CD4-positive, alpha-beta T cell treated with Interferon alpha-2 for 1 hour (primary cell): ENCODE data around the gene IL1B.
"Not testable (repeated sequence)": the region's sequence is repeated elsewhere in the genome, so short reads cannot be mapped to it uniquely, and the experiment has no call there.

Source experiments
- DNase-seq, 2 donors: peaks; one replicate each; pipeline ENCODE4 v3.0.0-alpha.2; 2020 to 2022

Gene IL1B

GRCh38 chr2:112849956-112850355 lies 13.4 kb upstream of the IL1B start:
- DNase-seq = no peak

DNA sequence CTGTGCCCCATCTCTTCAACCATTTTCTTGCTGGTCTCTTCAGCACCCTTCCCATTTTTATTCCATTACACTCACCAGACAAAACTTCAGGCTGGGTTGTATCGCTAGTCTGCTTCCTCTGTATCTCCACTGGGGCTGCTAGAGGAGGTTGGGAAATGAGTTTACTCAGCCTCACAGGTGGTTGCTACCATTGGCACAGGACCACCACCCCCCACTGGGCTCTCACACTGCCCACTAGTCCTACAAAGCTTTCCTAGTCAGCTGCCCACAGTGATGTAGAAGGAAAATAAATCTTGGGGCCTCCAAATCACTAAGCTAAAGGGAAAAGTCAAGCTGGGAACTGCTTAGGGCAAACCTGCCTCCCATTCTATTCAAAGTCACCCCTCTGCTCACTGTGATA lies 12.3 kb upstream of the IL1B start:
- no peak for DNase-seq

DNA sequence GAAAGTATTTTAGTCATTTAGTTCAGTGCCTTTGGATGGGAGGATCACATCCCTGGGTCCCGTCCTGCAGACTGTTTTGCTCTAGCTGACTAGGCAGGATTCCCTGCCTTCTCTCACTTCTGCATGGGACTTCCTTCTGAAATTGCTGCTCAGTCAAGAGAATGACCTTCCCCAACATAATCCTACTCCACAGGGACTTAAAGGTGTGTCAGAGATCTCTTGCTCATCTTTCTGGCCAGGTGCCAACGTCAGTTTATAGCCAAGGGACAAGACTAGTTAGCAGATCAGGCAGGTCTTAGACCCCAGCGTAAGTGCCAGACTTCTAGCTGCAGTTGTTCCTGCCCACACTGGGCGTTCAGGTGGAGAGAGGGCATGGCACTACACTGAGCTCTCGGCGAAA lies 9.5 kb upstream of the IL1B start:
- no peak for DNase-seq

DNA sequence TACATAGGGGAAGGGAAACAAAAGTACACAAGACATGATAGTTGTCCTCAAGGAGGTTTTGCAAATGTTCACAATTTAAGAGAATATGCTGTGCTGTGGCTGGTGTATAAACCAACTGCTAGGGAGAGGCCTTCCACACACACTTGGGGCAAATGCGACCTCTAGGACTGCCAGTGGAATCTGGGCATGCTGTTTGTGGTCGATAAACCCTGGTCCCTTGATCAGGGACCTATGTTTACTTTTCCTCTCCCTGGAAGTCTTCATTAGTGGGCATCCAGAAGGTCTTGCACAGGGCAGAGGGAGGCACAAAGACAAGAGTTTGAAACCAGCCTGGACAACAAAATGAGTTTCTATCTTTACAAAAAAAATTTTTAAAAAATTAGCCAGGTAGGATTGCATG lies 7.3 kb upstream of the IL1B start:
- no peak for DNase-seq

DNA sequence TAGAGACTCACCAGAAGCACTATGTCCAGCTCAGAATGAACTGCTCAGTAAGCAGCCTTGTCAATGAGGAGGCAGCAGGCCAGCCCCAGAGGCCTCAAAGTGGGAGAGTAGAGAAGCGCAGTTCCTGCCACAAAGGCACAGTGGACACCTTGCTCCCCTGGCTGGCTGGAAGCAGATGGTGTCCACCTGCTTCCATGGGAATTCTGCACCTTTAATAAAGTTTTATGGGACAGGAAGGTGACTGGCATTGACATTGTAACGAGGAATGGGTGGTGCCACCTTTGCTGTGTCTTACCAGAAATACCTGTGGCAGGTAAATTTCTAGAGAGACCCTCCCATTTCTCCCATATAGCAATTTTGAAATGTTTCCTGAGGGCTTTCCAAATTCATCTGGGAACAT lies 6.7 kb upstream of the IL1B start:
- no peak for DNase-seq

GRCh38 chr2:112841295-112842044 lies 4.9 kb upstream of the IL1B start:
- peak in 1 of 2 donors; percentile 56 for DNase-seq

DNA sequence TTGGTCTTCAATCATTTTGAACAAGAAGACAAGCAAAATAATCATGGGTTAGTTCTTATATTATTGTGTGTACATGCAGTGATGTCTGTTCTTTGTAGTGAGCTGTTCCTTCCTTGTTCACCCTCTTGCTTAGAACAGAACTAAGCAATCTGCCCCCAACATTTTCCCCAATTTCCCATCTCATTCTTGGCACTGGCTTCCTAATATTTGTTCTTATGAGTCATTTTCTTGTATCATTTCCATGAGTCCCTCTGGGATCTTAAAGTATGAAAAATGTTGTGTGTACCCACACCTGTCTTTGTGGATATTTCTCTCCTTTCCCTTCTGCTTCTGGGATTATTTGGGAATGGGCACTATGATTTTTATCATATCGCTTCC lies 3.5 kb upstream of the IL1B start:
- DNase-seq = no peak

DNA sequence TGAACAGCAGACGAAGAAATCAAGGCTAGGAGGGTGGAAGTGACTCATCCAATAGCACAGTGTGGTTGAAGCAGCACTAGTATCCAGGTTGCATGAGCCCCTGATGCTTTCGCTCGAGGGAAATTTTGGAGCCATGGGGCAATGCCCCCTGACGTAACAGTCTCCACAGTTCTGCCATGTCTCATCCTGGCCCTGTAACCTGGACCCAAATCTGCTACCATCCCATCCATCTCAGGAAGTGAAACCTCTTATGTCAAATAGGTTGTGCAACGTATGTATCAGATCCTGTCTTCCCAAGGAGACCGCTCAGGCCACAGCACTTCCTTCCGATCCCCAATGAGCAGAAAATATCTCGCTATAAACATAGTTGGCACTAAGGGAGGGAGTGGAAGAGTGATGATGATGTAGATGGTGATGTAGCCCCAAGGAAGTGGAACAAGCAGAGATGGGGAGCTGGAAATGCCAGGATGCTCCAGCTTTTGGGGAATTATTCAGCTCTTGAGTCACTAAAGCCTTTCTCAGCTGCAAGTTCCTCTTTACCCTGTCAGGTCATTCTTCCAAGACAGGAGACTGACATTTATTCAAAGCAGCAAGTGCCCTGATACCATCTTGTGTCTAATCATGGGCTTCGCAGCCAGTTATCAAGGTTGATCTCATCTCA lies 3.0 kb upstream of the IL1B start:
- DNase-seq = peak; percentile 39 to 81

DNA sequence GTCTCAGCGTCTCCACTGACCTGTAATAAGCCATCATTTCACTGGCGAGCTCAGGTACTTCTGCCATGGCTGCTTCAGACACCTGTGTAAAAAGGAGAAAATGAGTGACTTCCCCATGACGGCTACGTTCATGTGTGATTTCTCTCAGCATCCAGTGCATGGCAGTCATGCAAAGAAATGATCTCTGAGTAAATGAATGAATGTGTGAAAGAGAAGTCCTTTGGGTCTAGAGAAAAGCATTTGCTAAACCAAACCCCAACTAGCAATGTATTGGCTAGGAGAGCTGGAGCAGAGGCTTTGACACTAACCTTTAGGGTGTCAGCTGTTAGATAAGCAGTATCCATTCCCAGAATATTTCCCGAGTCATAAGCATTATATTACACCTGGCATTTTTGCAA lies 417 bp downstream of the IL1B start:
- DNase-seq = no peak

DNA sequence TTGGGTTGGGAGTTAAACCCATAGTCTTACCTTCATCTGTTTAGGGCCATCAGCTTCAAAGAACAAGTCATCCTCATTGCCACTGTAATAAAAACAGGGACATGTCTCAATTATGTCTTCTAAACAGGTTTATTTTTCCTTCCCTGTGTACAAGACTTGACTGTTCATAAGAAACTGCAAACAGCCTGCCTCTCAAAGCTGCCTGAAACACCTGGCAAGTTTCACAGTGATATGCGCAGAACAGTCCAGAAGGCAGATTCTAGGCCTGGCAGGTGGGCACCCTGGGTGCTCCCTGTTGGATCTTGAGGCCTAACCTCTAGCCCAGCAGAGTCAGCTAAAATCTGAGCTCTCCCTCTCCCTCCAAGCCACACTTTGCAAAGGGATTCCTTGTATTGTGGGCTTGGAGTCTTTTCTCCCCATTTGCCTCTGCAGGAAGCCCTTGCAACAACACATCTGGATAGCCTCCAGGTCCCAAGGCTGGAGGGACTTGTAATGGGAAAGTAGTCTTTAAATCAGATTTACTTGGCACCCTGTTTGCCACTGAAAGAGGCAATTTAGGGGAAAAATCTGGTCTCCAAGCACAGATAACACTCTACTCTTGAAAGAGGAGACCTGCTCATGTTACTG lies 930 bp downstream of the IL1B start:
- no peak for DNase-seq

GRCh38 chr2:112835061-112835501 lies 1.5 kb downstream of the IL1B start:
- no peak for DNase-seq

- DNase-seq = no peak
Observed at GRCh38 chr2:112834396-112835037, 2.1 kb downstream of the IL1B start.

- DNase-seq = no peak
Observed at GRCh38 chr2:112833976-112834375, 2.6 kb downstream of the IL1B start.

- DNase-seq = not testable (repeated sequence)
Observed at GRCh38 chr2:112833639-112833931, 3.0 kb downstream of the IL1B start.

DNA sequence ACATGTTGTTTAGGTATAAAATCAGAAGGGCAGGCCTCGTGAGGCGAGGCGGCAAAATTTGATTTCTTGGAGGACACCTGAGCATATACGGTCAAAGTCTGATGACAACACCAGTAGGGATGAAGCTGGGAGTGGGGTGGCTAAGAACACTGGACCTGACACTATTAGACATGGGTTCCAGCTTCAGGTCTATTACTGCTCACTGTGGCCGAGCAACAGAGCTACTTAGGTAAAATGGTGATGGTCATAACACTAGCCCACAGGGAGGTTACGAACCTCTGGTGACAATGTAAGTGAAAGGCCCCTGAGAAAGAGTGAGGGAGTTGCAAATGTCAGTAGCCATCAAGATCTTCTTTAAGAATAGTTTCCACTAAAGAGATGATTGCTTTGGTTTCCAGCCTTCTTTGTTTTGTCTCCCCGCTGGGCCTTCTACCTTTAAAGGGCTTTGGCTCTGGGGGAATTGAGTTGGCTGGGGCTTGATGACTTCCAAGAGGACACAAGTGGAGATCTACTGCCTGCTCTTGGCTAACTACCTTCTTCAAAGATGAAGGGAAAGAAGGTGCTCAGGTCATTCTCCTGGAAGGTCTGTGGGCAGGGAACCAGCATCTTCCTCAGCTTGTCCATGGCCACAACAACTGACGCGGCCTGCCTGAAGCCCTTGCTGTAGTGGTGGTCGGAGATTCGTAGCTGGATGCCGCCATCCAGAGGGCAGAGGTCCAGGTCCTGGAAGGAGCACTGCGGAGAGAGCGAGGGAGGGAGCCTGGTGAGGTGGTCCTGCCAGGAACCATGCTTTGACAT lies 3.5 kb downstream of the IL1B start:
- peak in 1 of 2 donors; percentile 34 for DNase-seq

GRCh38 chr2:112831946-112832840 lies 4.4 kb downstream of the IL1B start:
- peak in 1 of 2 donors; percentile 45 for DNase-seq

GRCh38 chr2:112831513-112831845 lies 5.1 kb downstream of the IL1B start:
- DNase-seq = peak in 1 of 2 donors; percentile 21

DNA sequence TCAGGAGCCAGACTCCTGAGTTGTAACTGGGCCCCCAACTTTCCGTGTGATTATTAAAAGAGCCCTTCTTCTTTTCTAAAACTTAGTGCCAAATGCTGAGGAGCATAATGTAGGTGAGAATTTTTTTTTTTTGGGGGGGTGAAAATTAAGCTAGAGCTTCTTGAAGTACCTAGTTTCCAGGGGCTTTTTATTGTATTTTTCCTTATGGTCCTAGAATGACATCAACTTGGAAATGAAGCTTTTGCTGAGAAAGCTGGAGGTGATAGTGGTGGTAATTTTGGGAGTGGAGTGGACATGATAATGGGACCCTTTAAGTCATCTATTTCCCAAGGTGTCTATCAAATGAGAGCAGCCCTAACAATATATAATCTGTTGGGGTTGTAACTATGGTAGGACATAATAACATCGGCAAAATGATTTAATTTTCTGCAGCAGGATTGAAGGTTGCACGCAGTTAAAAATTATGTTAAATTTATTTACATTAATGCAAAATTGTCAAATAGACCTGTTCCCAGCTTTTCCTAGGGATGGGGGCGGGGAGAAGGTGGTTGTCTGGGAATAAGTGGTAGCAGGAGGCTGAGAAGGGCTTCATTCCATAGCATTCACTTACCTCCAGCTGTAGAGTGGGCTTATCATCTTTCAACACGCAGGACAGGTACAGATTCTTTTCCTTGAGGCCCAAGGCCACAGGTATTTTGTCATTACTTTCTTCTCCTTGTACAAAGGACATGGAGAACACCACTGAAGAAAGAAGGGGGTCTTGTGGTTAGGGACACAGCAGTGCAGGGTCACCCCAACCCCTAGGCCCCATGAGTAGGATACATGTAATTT lies 5.7 kb downstream of the IL1B start:
- no peak for DNase-seq

DNA sequence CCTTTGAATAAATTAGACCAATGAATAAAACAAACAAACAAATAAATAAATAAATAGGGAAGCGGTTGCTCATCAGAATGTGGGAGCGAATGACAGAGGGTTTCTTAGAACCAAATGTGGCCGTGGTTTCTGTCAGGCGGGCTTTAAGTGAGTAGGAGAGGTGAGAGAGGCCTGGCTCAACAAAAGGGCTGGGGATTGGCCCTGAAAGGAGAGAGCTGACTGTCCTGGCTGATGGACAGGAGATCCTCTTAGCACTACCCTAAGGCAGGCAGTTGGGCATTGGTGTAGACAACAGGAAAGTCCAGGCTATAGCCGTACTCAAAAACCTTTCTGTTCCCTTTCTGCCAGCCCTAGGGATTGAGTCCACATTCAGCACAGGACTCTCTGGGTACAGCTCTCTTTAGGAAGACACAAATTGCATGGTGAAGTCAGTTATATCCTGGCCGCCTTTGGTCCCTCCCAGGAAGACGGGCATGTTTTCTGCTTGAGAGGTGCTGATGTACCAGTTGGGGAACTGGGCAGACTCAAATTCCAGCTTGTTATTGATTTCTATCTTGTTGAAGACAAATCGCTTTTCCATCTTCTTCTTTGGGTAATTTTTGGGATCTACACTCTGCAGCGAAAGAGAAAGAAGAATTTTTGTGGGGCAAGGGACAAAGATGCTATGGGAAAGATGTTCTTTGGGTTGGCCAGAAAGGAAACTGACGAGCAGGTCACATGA lies 6.5 kb downstream of the IL1B start:
- peak in 1 of 2 donors; percentile 32 for DNase-seq
